ENCODE results near the gene MED14. TPM values are rescaled to one million over a fixed set of nuclear protein-coding genes. Genes with fewer than 3 reads are reported as not detected.

The MED14 gene
- total RNA-seq, 1 experiment from 2014 or later, result 39.9 TPM

GRCh38 chrX:40646489-40647306 is 88.6 kb downstream of the MED14 start:
- H3K36me3 ChIP-seq (ENCODE audit: low read depth), result no peaks in the 10 kb centered on the region
- BruUV-seq (replicated peaks), result TSS peak; percentile 28
- TF ChIP-seq CTCF (conservative IDR thresholded peaks at IDR 0.05) (no peak), EZH2 (IDR thresholded peaks at IDR 0.05; ENCODE audit: low read depth) (no peak)
- no peaks in the 10 kb centered on the region for H3K27me3 ChIP-seq (ENCODE audit: insufficient read depth, low read depth)
- no peaks in the 10 kb centered on the region for H4K20me1 ChIP-seq (ENCODE audit: insufficient read depth)
- no peaks in the 10 kb centered on the region for H3K9me3 ChIP-seq (ENCODE audit: insufficient read depth, low read depth)
- DNase-seq, result peak in 1 of 2 experiments; percentile 19
- H3K27ac ChIP-seq, result peak overlapping the region; percentile 39; the same call in 1 of the 2 replicates
- peak overlapping the region; percentile 67 for H3K4me2 ChIP-seq
- peak overlapping the region; percentile 62 for H3K4me3 ChIP-seq
- ChIA-PET POLR2A (ENCODE audit: unreplicated experiment) (no interaction called here), CTCF (no interaction called here)
- H3K4me1 ChIP-seq (replicated peaks; ENCODE audit: insufficient read depth), result no peaks in the 10 kb centered on the region
- H2AFZ ChIP-seq, result peak overlapping the region; percentile 66
- intact Hi-C loops (cut with micrococcal nuclease; ENCODE audit: unreplicated experiment), result loop anchor here (5.0 to 10.0 kb wide), 2 partner anchors 102 to 606 kb away; no protein-coding TSS in a partner anchor
- H3F3A ChIP-seq (ENCODE audit: insufficient read depth, low read depth), result no peaks in the 10 kb centered on the region
- H3K79me2 ChIP-seq (ENCODE audit: low read depth), result peaks cover 14% of the 10 kb centered on the region
- no peaks in the 10 kb centered on the region for H3K9me2 ChIP-seq (ENCODE audit: insufficient read depth)

DNA sequence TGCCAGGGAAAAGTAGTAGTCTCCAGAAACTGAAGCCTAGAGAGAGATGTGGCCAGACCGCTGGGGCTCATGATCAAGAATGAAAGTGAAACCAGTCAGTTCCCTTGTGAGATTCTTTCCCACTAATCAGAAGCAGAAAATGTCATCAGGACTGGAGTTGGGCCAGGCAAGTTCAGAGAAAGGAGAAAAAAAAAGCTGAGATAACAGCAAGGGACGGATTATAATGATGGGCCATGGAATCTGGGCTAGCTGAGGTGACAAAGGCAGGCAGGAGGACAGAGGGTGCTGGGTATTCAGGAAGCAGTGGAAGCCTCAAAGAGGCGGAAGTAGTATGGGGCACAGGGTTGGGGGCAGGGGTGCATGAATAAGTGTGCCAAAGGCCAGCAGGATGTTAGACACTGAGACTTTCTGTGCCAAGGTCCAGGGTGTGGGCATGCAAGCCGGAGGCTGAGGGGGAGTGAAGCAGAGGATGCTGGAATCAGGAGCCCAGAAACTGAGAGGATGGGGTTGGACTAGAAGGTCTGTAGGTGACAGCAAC is 90.5 kb downstream of the MED14 start:
- H3K27ac ChIP-seq, result peak overlapping the region; percentile 64
- ChIA-PET CTCF (no interaction called here), POLR2A (ENCODE audit: unreplicated experiment) (no interaction called here)
- peak; percentile 12 to 49 for DNase-seq
- intact Hi-C loops (cut with micrococcal nuclease; ENCODE audit: unreplicated experiment), result loop anchor here (5.0 to 10.0 kb wide), 2 partner anchors 100 to 607 kb away; no protein-coding TSS in a partner anchor
- H2AFZ ChIP-seq, result no peak overlapping the region
- H3F3A ChIP-seq (ENCODE audit: insufficient read depth, low read depth), result no peaks in the 10 kb centered on the region
- H3K79me2 ChIP-seq (ENCODE audit: low read depth), result peaks cover 14% of the 10 kb centered on the region
- H3K4me2 ChIP-seq, result peak overlapping the region; percentile 74
- peak overlapping the region; percentile 47; the same call in 1 of the 2 replicates for H3K4me3 ChIP-seq
- BruUV-seq (replicated peaks), result no TSS peak
- no peaks in the 10 kb centered on the region for H3K27me3 ChIP-seq (ENCODE audit: insufficient read depth, low read depth)
- no peaks in the 10 kb centered on the region for H3K36me3 ChIP-seq (ENCODE audit: low read depth)
- no peaks in the 10 kb centered on the region for H3K9me3 ChIP-seq (ENCODE audit: insufficient read depth, low read depth)
- no peaks in the 10 kb centered on the region for H4K20me1 ChIP-seq (ENCODE audit: insufficient read depth)
- no peaks in the 10 kb centered on the region for H3K4me1 ChIP-seq (replicated peaks; ENCODE audit: insufficient read depth)
- TF ChIP-seq EZH2 (IDR thresholded peaks at IDR 0.05; ENCODE audit: low read depth) (no peak), CTCF (conservative IDR thresholded peaks at IDR 0.05) (no peak)
- no peaks in the 10 kb centered on the region for H3K9me2 ChIP-seq (ENCODE audit: insufficient read depth)

DNA sequence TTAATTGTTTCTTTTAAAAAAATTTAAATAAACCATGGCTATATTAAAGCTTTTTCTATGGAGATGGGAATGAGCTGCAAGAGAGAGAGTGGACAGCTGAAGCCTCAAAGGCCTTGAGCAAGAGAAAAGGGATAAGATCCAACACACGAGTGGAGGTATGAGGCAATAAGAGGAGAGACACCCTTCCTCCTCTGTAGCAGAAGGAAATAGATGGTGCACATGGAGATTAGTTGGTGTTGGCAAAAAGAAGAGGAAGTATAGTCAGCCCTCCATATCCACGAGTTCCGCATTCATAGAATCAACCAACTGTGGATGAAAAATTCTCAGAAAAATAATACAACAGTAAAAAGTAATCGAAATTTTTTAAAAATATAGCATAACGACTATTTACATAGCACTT is 91.2 kb downstream of the MED14 start:
- ChIA-PET POLR2A (ENCODE audit: unreplicated experiment) (no interaction called here), CTCF (no interaction called here)
- no peak for TF ChIP-seq EZH2 (IDR thresholded peaks at IDR 0.05; ENCODE audit: low read depth)
- no peak for TF ChIP-seq CTCF (conservative IDR thresholded peaks at IDR 0.05)
- H4K20me1 ChIP-seq (ENCODE audit: insufficient read depth), result no peaks in the 10 kb centered on the region
- H2AFZ ChIP-seq, result no peak overlapping the region
- no peaks in the 10 kb centered on the region for H3K9me2 ChIP-seq (ENCODE audit: insufficient read depth)
- BruUV-seq (replicated peaks), result no TSS peak
- H3K4me2 ChIP-seq, result peak overlapping the region; percentile 74
- peaks cover 14% of the 10 kb centered on the region for H3K79me2 ChIP-seq (ENCODE audit: low read depth)
- H3K9me3 ChIP-seq (ENCODE audit: insufficient read depth, low read depth), result no peaks in the 10 kb centered on the region
- no peaks in the 10 kb centered on the region for H3K4me1 ChIP-seq (replicated peaks; ENCODE audit: insufficient read depth)
- H3K27me3 ChIP-seq (ENCODE audit: insufficient read depth, low read depth), result no peaks in the 10 kb centered on the region
- no peak overlapping the region for H3K27ac ChIP-seq
- peak overlapping the region; percentile 47; the same call in 1 of the 2 replicates for H3K4me3 ChIP-seq
- H3K36me3 ChIP-seq (ENCODE audit: low read depth), result no peaks in the 10 kb centered on the region
- no peaks in the 10 kb centered on the region for H3F3A ChIP-seq (ENCODE audit: insufficient read depth, low read depth)
- intact Hi-C loops (cut with micrococcal nuclease; ENCODE audit: unreplicated experiment), result loop anchor here (10.0 kb wide), 1 partner anchor 99 kb away; no protein-coding TSS in a partner anchor
- DNase-seq, result no peak
